Measurements from ENCODE around the gene UBE2E3.

UBE2E3 gene

GRCh38 chr2:180944372-180944771 lies 36.0 kb upstream of the UBE2E3 start:
- TF ChIP-seq CTCF (IDR thresholded peaks at IDR 0.05; ENCODE audit: control insufficient read depth, extremely low read depth, insufficient read depth) = no peak
- DNase-seq (ENCODE audit: low read depth) = no peak
- no peak overlapping the region for H3K4me3 ChIP-seq (ENCODE audit: low read depth, low read length)

- no peak for TF ChIP-seq CTCF (IDR thresholded peaks at IDR 0.05; ENCODE audit: control insufficient read depth, extremely low read depth, insufficient read depth)
- H3K4me3 ChIP-seq (ENCODE audit: low read depth, low read length) = no peak overlapping the region
- no peak for DNase-seq (ENCODE audit: low read depth)
Observed at GRCh38 chr2:180947208-180947689, 33.2 kb upstream of the UBE2E3 start.

- TF ChIP-seq CTCF (IDR thresholded peaks at IDR 0.05; ENCODE audit: control insufficient read depth, extremely low read depth, insufficient read depth) = no peak
- DNase-seq (ENCODE audit: low read depth) = no peak
- H3K4me3 ChIP-seq (ENCODE audit: low read depth, low read length) = no peak overlapping the region
Observed at GRCh38 chr2:180949896-180950295, 30.5 kb upstream of the UBE2E3 start.

GRCh38 chr2:180952082-180952481 lies 28.3 kb upstream of the UBE2E3 start:
- H3K4me3 ChIP-seq (ENCODE audit: low read depth, low read length) = no peak overlapping the region
- no peak for DNase-seq (ENCODE audit: low read depth)
- TF ChIP-seq CTCF (IDR thresholded peaks at IDR 0.05; ENCODE audit: control insufficient read depth, extremely low read depth, insufficient read depth) = no peak

- H3K4me3 ChIP-seq (ENCODE audit: low read depth, low read length) = no peak overlapping the region
- DNase-seq (ENCODE audit: low read depth) = no peak
- no peak for TF ChIP-seq CTCF (IDR thresholded peaks at IDR 0.05; ENCODE audit: control insufficient read depth, extremely low read depth, insufficient read depth)
Observed at GRCh38 chr2:180952731-180953336, 27.6 kb upstream of the UBE2E3 start.

GRCh38 chr2:180953550-180953949 lies 26.9 kb upstream of the UBE2E3 start:
- no peak for DNase-seq (ENCODE audit: low read depth)
- TF ChIP-seq CTCF (IDR thresholded peaks at IDR 0.05; ENCODE audit: control insufficient read depth, extremely low read depth, insufficient read depth) = no peak
- H3K4me3 ChIP-seq (ENCODE audit: low read depth, low read length) = no peak overlapping the region

- no peak for TF ChIP-seq CTCF (IDR thresholded peaks at IDR 0.05; ENCODE audit: control insufficient read depth, extremely low read depth, insufficient read depth)
- no peak overlapping the region for H3K4me3 ChIP-seq (ENCODE audit: low read depth, low read length)
- no peak for DNase-seq (ENCODE audit: low read depth)
Observed at GRCh38 chr2:180955101-180955500, 25.3 kb upstream of the UBE2E3 start.
